ENCODE measurements around the gene WDR37. TPM values are rescaled to one million over a fixed set of nuclear protein-coding genes. Genes with fewer than 3 reads are reported as not detected.

The WDR37 gene
- polyA plus RNA-seq, 1 of the 3 experiments (the other 2 are of a cell fraction), result 11.9 TPM

- H3K4me2 ChIP-seq, result no peak overlapping the region
- no peaks in the 10 kb centered on the region for H3F3A ChIP-seq (replicated peaks; ENCODE audit: insufficient read depth)
- no peak overlapping the region for H3K4me3 ChIP-seq (ENCODE audit: low read depth in 2 of 2, low read length in 1 of 2)
- H3K9ac ChIP-seq, result no peak overlapping the region
- no peaks in the 10 kb centered on the region for H3K27me3 ChIP-seq (ENCODE audit: insufficient read depth)
- DNase-seq, result no peak
- POLR2A ChIA-PET, result no interaction called here
- H4K20me1 ChIP-seq (ENCODE audit: insufficient read depth), result no peaks in the 10 kb centered on the region
- H3K9me3 ChIP-seq, result no peaks in the 10 kb centered on the region
- peaks cover 28 to 85% of the 10 kb centered on the region in 2 experiments for H3K36me3 ChIP-seq (replicated peaks in 1 of 2; ENCODE audit: control insufficient read depth in 1 of 2, insufficient read depth in 2 of 2, low read length in 1 of 2)
- CTCF ChIA-PET, result no interaction called here
- H3K27ac ChIP-seq (ENCODE audit: low read depth in 2 of 2, low read length in 1 of 2), result no peak overlapping the region
- no peak overlapping the region for H2AFZ ChIP-seq (ENCODE audit: low read depth)
- no peaks in the 10 kb centered on the region for H3K79me2 ChIP-seq (ENCODE audit: insufficient read depth)
- 97% methylated on average over 13 of the region's 13 CpGs for WGBS (ENCODE audit: low lambda C conversion rate)
- no peaks in the 10 kb centered on the region for H3K9me2 ChIP-seq
- TF ChIP-seq FOXJ3 (CRISPR knock-in tag; IDR thresholded peaks at IDR 0.05), result no peak
- H3K4me1 ChIP-seq (ENCODE audit: control insufficient read depth in 1 of 2, insufficient read depth in 2 of 2, low read depth in 1 of 2, low read length in 1 of 2), result no peaks in the 10 kb centered on the region; a peak in 1 of 4 replicates
Measured at GRCh38 chr10:1086787-1087186, 30.6 kb downstream of the WDR37 start.

GRCh38 chr10:1089017-1089689, 33.0 kb downstream of the WDR37 start:
- Histone ChIP-seq H3K4me2 (no peak overlapping the region), H3K9me2 (no peaks in the 10 kb centered on the region), H3K79me2 (ENCODE audit: insufficient read depth) (no peaks in the 10 kb centered on the region), H3K36me3 (replicated peaks in 1 of 2; ENCODE audit: control insufficient read depth in 1 of 2, insufficient read depth in 2 of 2, low read length in 1 of 2) (peaks cover 25 to 75% of the 10 kb centered on the region in 2 experiments), H3K9me3 (no peaks in the 10 kb centered on the region), H3K9ac (no peak overlapping the region), H3K27me3 (ENCODE audit: insufficient read depth) (no peaks in the 10 kb centered on the region), H3K4me1 (ENCODE audit: control insufficient read depth in 1 of 2, insufficient read depth in 2 of 2, low read depth in 1 of 2, low read length in 1 of 2) (no peaks in the 10 kb centered on the region; a peak in 1 of 4 replicates), H3F3A (replicated peaks; ENCODE audit: insufficient read depth) (no peaks in the 10 kb centered on the region), H3K27ac (ENCODE audit: low read depth in 2 of 2, low read length in 1 of 2) (no peak overlapping the region), H2AFZ (ENCODE audit: low read depth) (no peak overlapping the region), H4K20me1 (ENCODE audit: insufficient read depth) (no peaks in the 10 kb centered on the region), H3K4me3 (ENCODE audit: low read depth in 2 of 2, low read length in 1 of 2) (no peak overlapping the region)
- WGBS (ENCODE audit: low lambda C conversion rate), result 83% methylated on average over 14 of the region's 19 CpGs
- ChIA-PET POLR2A (no interaction called here), CTCF (interaction anchor here (1.0 kb wide), 1 partner anchor 15 kb away, joined by 3 read pairs; no protein-coding TSS in a partner anchor)
- no peak for DNase-seq
- TF ChIP-seq MAX (IDR thresholded peaks at IDR 0.05; ENCODE audit: low read depth), result no peak
- TF ChIP-seq EP300 (IDR thresholded peaks at IDR 0.05; ENCODE audit: borderline replicate concordance in 1 of 2, low read depth in 1 of 2, low read length in 1 of 2), result no peak
- TF ChIP-seq FOXJ3 (CRISPR knock-in tag; IDR thresholded peaks at IDR 0.05), result no peak
- TF ChIP-seq SMC3 (IDR thresholded peaks at IDR 0.05; ENCODE audit: low read depth, low read length), result no peak
- no peak for TF ChIP-seq FOXM1 (IDR thresholded peaks at IDR 0.05; ENCODE audit: low read depth)
- TF ChIP-seq IRF3 (IDR thresholded peaks at IDR 0.05; ENCODE audit: low read depth, low read length), result no peak
- no peak for TF ChIP-seq MEF2A (IDR thresholded peaks at IDR 0.05; ENCODE audit: borderline replicate concordance, low read depth)
- no peak for TF ChIP-seq RXRA (IDR thresholded peaks at IDR 0.05; ENCODE audit: borderline replicate concordance, low read depth)
- TF ChIP-seq RFX5 (IDR thresholded peaks at IDR 0.05; ENCODE audit: low read length), result no peak
- TF ChIP-seq ELF1 (IDR thresholded peaks at IDR 0.05), result no peak
- no peak for TF ChIP-seq MXI1 (IDR thresholded peaks at IDR 0.05; ENCODE audit: low read depth, low read length)
- TF ChIP-seq EZH2phosphoT487 (IDR thresholded peaks at IDR 0.05; ENCODE audit: borderline replicate concordance, low read depth), result no peak
- TF ChIP-seq CHD2 (IDR thresholded peaks at IDR 0.05; ENCODE audit: low read length, partially characterized antibody), result no peak
- TF ChIP-seq FOSL2 (IDR thresholded peaks at IDR 0.05; ENCODE audit: borderline replicate concordance, low read depth), result no peak
- no peak for TF ChIP-seq NRF1 (IDR thresholded peaks at IDR 0.05; ENCODE audit: low read depth, low read length)
